ENCODE measurements around the gene UBE2L3.

GRCh38 chr22:21641789-21642583 is 74.5 kb downstream of the UBE2L3 start, which contains the start of gene SDF2L1:
- TF ChIP-seq EZH2phosphoT487 (IDR thresholded peaks at IDR 0.05; ENCODE audit: low read length) (no peak), CTCF (IDR thresholded peaks at IDR 0.05; ENCODE audit: low read length) (no peak)

Data from MM.1S (cell line).